Measurements from ENCODE around the gene CCT3. TPM values are rescaled to one million over a fixed set of nuclear protein-coding genes. Genes with fewer than 3 reads are reported as not detected.

The CCT3 gene
- total and polyA plus RNA-seq, 2 donors (not counting 1 experiment from before 2014, with no cell fraction given) = 106 to 107 TPM

- Histone ChIP-seq H3K27ac (ENCODE audit: low read length in 2 of 2) (no peak overlapping the region), H3K79me2 (ENCODE audit: control insufficient read depth, insufficient read depth, low read length) (no peaks in the 10 kb centered on the region), H3K9me3 (ENCODE audit: control extremely low read depth in 1 of 3, control insufficient read depth in 2 of 3, insufficient read depth in 1 of 3, low read length in 2 of 3) (no peaks in the 10 kb centered on the region), H3K4me1 (ENCODE audit: control insufficient read depth in 2 of 2, insufficient read depth in 2 of 2, low read length in 2 of 2) (no peaks in the 10 kb centered on the region), H3K9ac (ENCODE audit: low read length) (no peak overlapping the region), H4K20me1 (ENCODE audit: control insufficient read depth, insufficient read depth, low read length, poor library complexity, severe bottlenecking) (no peaks in the 10 kb centered on the region), H3K4me2 (replicated peaks; ENCODE audit: low read depth, low read length, poor library complexity, severe bottlenecking) (no peak overlapping the region), H3K27me3 (replicated peaks in 1 of 4; ENCODE audit: control extremely low read depth in 1 of 4, control insufficient read depth in 3 of 4, insufficient read depth in 4 of 4, low read length in 3 of 4) (no peaks in the 10 kb centered on the region), H3K36me3 (replicated peaks in 1 of 2; ENCODE audit: control extremely low read depth in 1 of 2, control insufficient read depth in 1 of 2, extremely low read depth in 1 of 2, insufficient read depth in 2 of 2, low read length in 1 of 2) (peaks cover 12 to 51% of the 10 kb centered on the region in 2 experiments), H2AFZ (ENCODE audit: insufficient read depth, low read depth, low read length, poor library complexity, severe bottlenecking) (no peak overlapping the region), H3K4me3 (ENCODE audit: control extremely low read depth in 1 of 5, extremely low read depth in 1 of 5, insufficient read depth in 1 of 5, low read depth in 2 of 5, low read length in 4 of 5) (no peak overlapping the region)
- CTCF ChIA-PET = interaction anchor here (2.3 kb wide), 1 partner anchor 11 kb away, joined by 6 read pairs; no protein-coding TSS in a partner anchor
- no peak overlapping the region for H3K27ac Mint-ChIP-seq
- no peak for ATAC-seq (ENCODE audit: low read depth)
- intact Hi-C loops (cut with micrococcal nuclease) = no loop called here
- DNase-seq = no peak
- POLR2A ChIA-PET = no interaction called here
- no peaks in the 10 kb centered on the region for H3K27me3 Mint-ChIP-seq
- no peaks in the 10 kb centered on the region for H3K9me3 Mint-ChIP-seq (ENCODE audit: insufficient read depth)
- no peak overlapping the region for H3K4me3 Mint-ChIP-seq
- no peaks in the 10 kb centered on the region for H3K4me1 Mint-ChIP-seq
- TF ChIP-seq EZH2 (IDR thresholded peaks at IDR 0.05; ENCODE audit: borderline replicate concordance, insufficient read depth, low read depth, low read length, poor library complexity, severe bottlenecking) = no peak
- TF ChIP-seq CTCF (IDR thresholded peaks at IDR 0.05) = no peak
Measured at GRCh38 chr1:156308078-156308477, 30.0 kb downstream of the CCT3 start.

GRCh38 chr1:156305215-156305614 lies 32.9 kb downstream of the CCT3 start:
- peaks cover 1 to 27% of the 10 kb centered on the region in 2 experiments for H3K36me3 ChIP-seq (replicated peaks in 1 of 2; ENCODE audit: control extremely low read depth in 1 of 2, control insufficient read depth in 1 of 2, extremely low read depth in 1 of 2, insufficient read depth in 2 of 2, low read length in 1 of 2)
- no peak for ATAC-seq (ENCODE audit: low read depth)
- H4K20me1 ChIP-seq (ENCODE audit: control insufficient read depth, insufficient read depth, low read length, poor library complexity, severe bottlenecking) = no peaks in the 10 kb centered on the region
- H3K9me3 ChIP-seq (ENCODE audit: control extremely low read depth in 1 of 3, control insufficient read depth in 2 of 3, insufficient read depth in 1 of 3, low read length in 2 of 3) = no peaks in the 10 kb centered on the region
- H3K4me2 ChIP-seq (replicated peaks; ENCODE audit: low read depth, low read length, poor library complexity, severe bottlenecking) = no peak overlapping the region
- H3K9ac ChIP-seq (ENCODE audit: low read length) = no peak overlapping the region
- no peak for DNase-seq
- Mint-ChIP-seq H3K27me3 (no peaks in the 10 kb centered on the region), H3K4me3 (no peak overlapping the region), H3K27ac (no peak overlapping the region), H3K4me1 (no peaks in the 10 kb centered on the region), H3K9me3 (ENCODE audit: insufficient read depth) (no peaks in the 10 kb centered on the region)
- ChIA-PET CTCF (no interaction called here), POLR2A (no interaction called here)
- no CpG with 5 or more reads among the region's 2 CpGs for WGBS (ENCODE audit: insufficient coverage)
- H3K4me3 ChIP-seq (ENCODE audit: control extremely low read depth in 1 of 5, extremely low read depth in 1 of 5, insufficient read depth in 1 of 5, low read depth in 2 of 5, low read length in 4 of 5) = no peak overlapping the region
- no peaks in the 10 kb centered on the region for H3K27me3 ChIP-seq (replicated peaks in 1 of 4; ENCODE audit: control extremely low read depth in 1 of 4, control insufficient read depth in 3 of 4, insufficient read depth in 4 of 4, low read length in 3 of 4)
- no peak for TF ChIP-seq CTCF (IDR thresholded peaks at IDR 0.05)
- TF ChIP-seq EZH2 (IDR thresholded peaks at IDR 0.05; ENCODE audit: borderline replicate concordance, insufficient read depth, low read depth, low read length, poor library complexity, severe bottlenecking) = no peak
- H2AFZ ChIP-seq (ENCODE audit: insufficient read depth, low read depth, low read length, poor library complexity, severe bottlenecking) = no peak overlapping the region
- H3K27ac ChIP-seq (ENCODE audit: low read length in 2 of 2) = no peak overlapping the region
- H3K79me2 ChIP-seq (ENCODE audit: control insufficient read depth, insufficient read depth, low read length) = no peaks in the 10 kb centered on the region
- intact Hi-C loops (cut with micrococcal nuclease) = no loop called here
- H3K4me1 ChIP-seq (ENCODE audit: control insufficient read depth in 2 of 2, insufficient read depth in 2 of 2, low read length in 2 of 2) = no peaks in the 10 kb centered on the region

Data from B cell (primary cell).